Kidney (tissue), 14 donors: ENCODE results near the gene SORCS3. TPM values are rescaled to one million over a fixed set of nuclear protein-coding genes. Genes with fewer than 3 reads are reported as not detected.

Experiments used
- DNase-seq, 5 donors: peaks; one replicate each; pipeline ENCODE4 v3.0.0-alpha.2; 2013 to 2020
- FAIRE-seq: peaks from 2 replicates; lab custom pipeline; 2012; peaks lifted over from hg19 to GRCh38; lab: Jason Lieb, UNC
- H3K27ac ChIP-seq, 2 donors: one replicate each; pipeline ENCODE4 v1.7.0; 2013; ENCODE audit warnings: low read depth in 2 of 2, low read length in 2 of 2, inconsistent platforms in 1 of 2
- H3K27me3 ChIP-seq: one replicate; pipeline ENCODE4 v1.7.1; 2013; ENCODE audit warnings: low read length, inconsistent platforms; ENCODE audit not compliant: control insufficient read depth, insufficient read depth
- H3K36me3 ChIP-seq, 3 donors: one replicate each; pipeline versions ENCODE4 v1.7.0 to v1.7.1; 2013; ENCODE audit warnings: low read length in 3 of 3, control low read depth in 1 of 3, inconsistent platforms in 1 of 3; ENCODE audit not compliant: insufficient read depth in 3 of 3, control insufficient read depth in 2 of 3
- H3K4me1 ChIP-seq, 3 donors: one replicate each; pipeline versions ENCODE4 v1.7.0 to v1.7.1; 2013; ENCODE audit warnings: low read length in 3 of 3, inconsistent platforms in 1 of 3, low read depth in 1 of 3; ENCODE audit not compliant: control insufficient read depth in 2 of 3, insufficient read depth in 2 of 3
- H3K4me3 ChIP-seq, 3 donors: one replicate each; pipeline versions ENCODE4 v1.7.0 to v1.8.1; 2013; ENCODE audit warnings: low read length in 3 of 3, control low read depth in 1 of 3, inconsistent platforms in 1 of 3
- H3K9ac ChIP-seq, 3 donors: one replicate each; pipeline versions ENCODE4 v1.7.0 to v1.7.1; 2013; ENCODE audit warnings: low read length in 3 of 3, control low read depth in 1 of 3, inconsistent platforms in 1 of 3
- H3K9me3 ChIP-seq, 3 donors: one replicate each; pipeline versions ENCODE4 v1.7.0 to v1.7.1; 2013; ENCODE audit warnings: low read length in 3 of 3, control low read depth in 1 of 3, inconsistent platforms in 1 of 3; ENCODE audit not compliant: control insufficient read depth in 2 of 3, insufficient read depth in 1 of 3
- intact Hi-C: fragments of 100-400 bp; cut with DNase I; formaldehyde crosslinking; loops from one replicate; pipeline ENCODE4 v1.11.1; 2022
- polyA plus RNA-seq: library from polyadenylated mRNA; stranded (reverse); fragments of 350-450 nt; fragmentation: Illumina TruSeq; extraction: RNeasy Lipid Tissue Mini Kit (QIAGEN cat#74804); gene quantifications from one replicate; pipeline ENCODE4 v1.2.3, GENCODE V29; 2014; ENCODE audit warnings: low read depth, low replicate concordance; ENCODE audit not compliant: insufficient read depth
- total RNA-seq: library from RNA; stranded (reverse); fragmentation: NEBNext Ultra II Directional; extraction: Animal tissue kit (Norgen Biotek cat#: 25700); gene quantifications from one replicate; pipeline ENCODE4 v1.2.1, GENCODE V29; 2021
- TF ChIP-seq, protein P1 (sequence below): IDR thresholded peaks from 3 replicates; pipeline ENCODE4 v1.5.1; 2012; ENCODE audit warnings: mild to moderate bottlenecking, moderate library complexity, borderline replicate concordance; ENCODE audit not compliant: insufficient read depth; ENCODE audit errors: extremely low read depth
- donor health status: control.
- donor health status: control.
- donor health status: control.
- donor health status: control.
- donor health status: control.
- donor health status: DM: yes; HTN: yes; CAD: no.
- donor health status: Normal renal cell carcinoma (clear cell type).

Gene SORCS3
- total and polyA plus RNA-seq, 2 donors from 2014 or later: 0.52 to 1.1 TPM

DNA sequence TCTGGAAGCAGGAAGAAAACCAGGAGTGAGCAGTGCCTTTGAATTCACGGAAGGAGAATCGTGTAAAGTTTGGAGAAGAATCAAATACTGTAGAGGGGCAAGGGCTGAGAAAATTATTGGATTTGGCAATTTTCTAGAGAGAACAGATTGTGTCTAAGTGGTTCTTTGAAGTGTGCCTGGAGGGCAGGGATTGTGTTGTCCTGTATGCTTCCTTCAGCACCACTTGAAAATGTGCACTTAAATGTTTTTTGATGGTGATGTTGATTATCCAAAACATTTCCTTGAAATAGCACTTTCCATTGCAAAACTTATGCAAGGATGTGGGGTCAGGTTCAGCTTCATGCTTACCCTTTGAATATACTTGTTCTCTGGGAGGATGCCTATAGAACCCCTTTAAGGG, 360.2 kb downstream of the SORCS3 start:
- FAIRE-seq (no peak), DNase-seq (no peak)
- no peak overlapping the region for H3K27ac ChIP-seq
- H3K27me3 ChIP-seq: no peaks in the 10 kb centered on the region
- intact Hi-C loops: no loop called here
- no peak overlapping the region for H3K9ac ChIP-seq
- no peaks in the 10 kb centered on the region for H3K4me1 ChIP-seq
- TF ChIP-seq, protein P1, sequence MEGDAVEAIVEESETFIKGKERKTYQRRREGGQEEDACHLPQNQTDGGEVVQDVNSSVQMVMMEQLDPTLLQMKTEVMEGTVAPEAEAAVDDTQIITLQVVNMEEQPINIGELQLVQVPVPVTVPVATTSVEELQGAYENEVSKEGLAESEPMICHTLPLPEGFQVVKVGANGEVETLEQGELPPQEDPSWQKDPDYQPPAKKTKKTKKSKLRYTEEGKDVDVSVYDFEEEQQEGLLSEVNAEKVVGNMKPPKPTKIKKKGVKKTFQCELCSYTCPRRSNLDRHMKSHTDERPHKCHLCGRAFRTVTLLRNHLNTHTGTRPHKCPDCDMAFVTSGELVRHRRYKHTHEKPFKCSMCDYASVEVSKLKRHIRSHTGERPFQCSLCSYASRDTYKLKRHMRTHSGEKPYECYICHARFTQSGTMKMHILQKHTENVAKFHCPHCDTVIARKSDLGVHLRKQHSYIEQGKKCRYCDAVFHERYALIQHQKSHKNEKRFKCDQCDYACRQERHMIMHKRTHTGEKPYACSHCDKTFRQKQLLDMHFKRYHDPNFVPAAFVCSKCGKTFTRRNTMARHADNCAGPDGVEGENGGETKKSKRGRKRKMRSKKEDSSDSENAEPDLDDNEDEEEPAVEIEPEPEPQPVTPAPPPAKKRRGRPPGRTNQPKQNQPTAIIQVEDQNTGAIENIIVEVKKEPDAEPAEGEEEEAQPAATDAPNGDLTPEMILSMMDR: no peak
- H3K4me3 ChIP-seq: no peak overlapping the region
- no peaks in the 10 kb centered on the region for H3K36me3 ChIP-seq
- no peaks in the 10 kb centered on the region for H3K9me3 ChIP-seq

GRCh38 chr10:105010411-105011121, 369.5 kb downstream of the SORCS3 start:
- FAIRE-seq: no peak

DNA sequence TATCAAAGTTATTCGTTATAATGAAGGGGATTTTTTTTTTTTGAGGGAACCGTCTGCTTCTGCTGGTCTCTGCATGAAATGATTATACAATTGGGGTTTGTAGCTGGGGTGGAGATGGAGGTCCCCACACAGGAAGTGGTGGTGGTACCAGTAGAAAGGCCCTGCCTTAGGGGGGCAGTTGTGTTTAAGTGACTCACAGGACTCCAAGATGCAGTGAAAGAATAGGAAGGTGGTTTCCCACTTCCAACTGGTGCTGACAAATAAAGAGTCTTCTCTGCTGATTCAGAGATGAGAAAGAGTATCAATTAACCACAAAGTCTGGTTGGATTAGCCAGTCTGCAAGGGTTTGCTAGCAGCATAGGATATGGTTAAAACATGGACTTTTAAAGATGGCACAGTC, 376.0 kb downstream of the SORCS3 start:
- no peak for DNase-seq
- no peaks in the 10 kb centered on the region for H3K36me3 ChIP-seq
- H3K4me1 ChIP-seq: no peaks in the 10 kb centered on the region
- intact Hi-C loops: no loop called here
- FAIRE-seq: no peak
- H3K27me3 ChIP-seq: no peaks in the 10 kb centered on the region
- no peak overlapping the region for H3K4me3 ChIP-seq
- no peak overlapping the region for H3K27ac ChIP-seq
- no peak overlapping the region for H3K9ac ChIP-seq
- H3K9me3 ChIP-seq: no peaks in the 10 kb centered on the region
- TF ChIP-seq, protein P1: no peak

More at GRCh38 chr10:105010411-105011121, 369.5 kb downstream of the SORCS3 start:
- H3K9me3 ChIP-seq: no peaks in the 10 kb centered on the region
- no peak overlapping the region for H3K27ac ChIP-seq
- no peaks in the 10 kb centered on the region for H3K27me3 ChIP-seq
- TF ChIP-seq, protein P1: no peak
- intact Hi-C loops: no loop called here
- no peaks in the 10 kb centered on the region for H3K36me3 ChIP-seq
- no peak overlapping the region for H3K9ac ChIP-seq
- no peaks in the 10 kb centered on the region for H3K4me1 ChIP-seq
- H3K4me3 ChIP-seq: no peak overlapping the region
- DNase-seq: peak in 2 of 5 donors; percentile 34 to 54
